ENCODE data around the gene GSTM2.

DNA sequence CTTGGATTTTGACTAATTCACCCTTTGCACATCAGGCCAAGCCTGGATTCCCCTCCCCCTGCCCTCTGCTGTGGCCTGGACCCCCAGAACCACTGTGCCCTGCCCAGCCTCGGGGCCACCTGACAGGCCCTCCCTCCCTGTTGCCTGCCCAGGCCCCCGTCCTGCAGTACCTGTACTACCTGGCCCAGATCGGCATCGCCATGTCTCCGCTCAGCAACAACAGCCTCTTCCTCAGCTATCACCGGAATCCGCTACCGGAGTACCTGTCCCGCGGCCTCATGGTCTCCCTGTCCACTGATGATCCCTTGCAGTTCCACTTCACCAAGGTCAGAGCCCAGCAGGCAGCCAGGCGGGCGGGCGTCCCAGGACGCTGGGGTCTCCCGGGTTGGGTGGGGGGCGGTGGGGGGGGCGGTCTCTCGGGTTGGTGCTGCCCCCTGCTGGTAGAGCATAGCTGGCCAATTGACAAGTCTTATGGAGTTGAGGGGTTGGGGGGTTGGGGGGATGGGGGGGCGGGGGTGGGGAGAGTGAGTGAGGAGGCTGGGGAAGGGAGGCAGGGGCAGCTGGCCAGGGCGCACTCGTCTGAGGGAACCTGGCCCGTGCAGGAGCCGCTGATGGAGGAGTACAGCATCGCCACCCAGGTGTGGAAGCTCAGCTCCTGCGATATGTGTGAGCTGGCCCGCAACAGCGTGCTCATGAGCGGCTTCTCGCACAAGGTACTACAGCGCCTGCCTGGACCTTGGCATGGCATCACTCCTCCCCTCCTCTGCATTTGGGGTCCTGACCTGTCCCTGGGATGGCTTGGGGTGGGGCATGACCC lies 37.6 kb upstream of the GSTM2 start:
- TF ChIP-seq, protein P1, sequence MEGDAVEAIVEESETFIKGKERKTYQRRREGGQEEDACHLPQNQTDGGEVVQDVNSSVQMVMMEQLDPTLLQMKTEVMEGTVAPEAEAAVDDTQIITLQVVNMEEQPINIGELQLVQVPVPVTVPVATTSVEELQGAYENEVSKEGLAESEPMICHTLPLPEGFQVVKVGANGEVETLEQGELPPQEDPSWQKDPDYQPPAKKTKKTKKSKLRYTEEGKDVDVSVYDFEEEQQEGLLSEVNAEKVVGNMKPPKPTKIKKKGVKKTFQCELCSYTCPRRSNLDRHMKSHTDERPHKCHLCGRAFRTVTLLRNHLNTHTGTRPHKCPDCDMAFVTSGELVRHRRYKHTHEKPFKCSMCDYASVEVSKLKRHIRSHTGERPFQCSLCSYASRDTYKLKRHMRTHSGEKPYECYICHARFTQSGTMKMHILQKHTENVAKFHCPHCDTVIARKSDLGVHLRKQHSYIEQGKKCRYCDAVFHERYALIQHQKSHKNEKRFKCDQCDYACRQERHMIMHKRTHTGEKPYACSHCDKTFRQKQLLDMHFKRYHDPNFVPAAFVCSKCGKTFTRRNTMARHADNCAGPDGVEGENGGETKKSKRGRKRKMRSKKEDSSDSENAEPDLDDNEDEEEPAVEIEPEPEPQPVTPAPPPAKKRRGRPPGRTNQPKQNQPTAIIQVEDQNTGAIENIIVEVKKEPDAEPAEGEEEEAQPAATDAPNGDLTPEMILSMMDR (IDR thresholded peaks at IDR 0.05 in 8 of 11, conservative IDR thresholded peaks at IDR 0.05 in 3 of 11): peak in 5 of 11 experiments; percentile 43 to 56 (median 54)
- TF ChIP-seq POLR2AphosphoS5 (IDR thresholded peaks at IDR 0.05): peak in 1 of 3 donors; percentile 22
- no peak for TF ChIP-seq POLR2A (IDR thresholded peaks at IDR 0.05)

All from spleen (tissue), 7 donors.